GDM1 (cell line): Measurements from ENCODE around the gene VPS26A.

Experiments
- DNase-seq: peaks from one replicate; lab custom pipeline; 2025; lab: John Stamatoyannopoulos, UW

Gene VPS26A

GRCh38 chr10:69179089-69179742 is 55.2 kb downstream of the VPS26A start:
- peak; percentile 55 for DNase-seq

GRCh38 chr10:69179743-69180524 is 56.0 kb downstream of the VPS26A start, which contains the start of gene SUPV3L1:
Gene SUPV3L1 (plus strand): TSS chr10:69180234. CDS start chr10:69180292, 58 bp downstream.
- DNase-seq: peak; percentile 90

DNA sequence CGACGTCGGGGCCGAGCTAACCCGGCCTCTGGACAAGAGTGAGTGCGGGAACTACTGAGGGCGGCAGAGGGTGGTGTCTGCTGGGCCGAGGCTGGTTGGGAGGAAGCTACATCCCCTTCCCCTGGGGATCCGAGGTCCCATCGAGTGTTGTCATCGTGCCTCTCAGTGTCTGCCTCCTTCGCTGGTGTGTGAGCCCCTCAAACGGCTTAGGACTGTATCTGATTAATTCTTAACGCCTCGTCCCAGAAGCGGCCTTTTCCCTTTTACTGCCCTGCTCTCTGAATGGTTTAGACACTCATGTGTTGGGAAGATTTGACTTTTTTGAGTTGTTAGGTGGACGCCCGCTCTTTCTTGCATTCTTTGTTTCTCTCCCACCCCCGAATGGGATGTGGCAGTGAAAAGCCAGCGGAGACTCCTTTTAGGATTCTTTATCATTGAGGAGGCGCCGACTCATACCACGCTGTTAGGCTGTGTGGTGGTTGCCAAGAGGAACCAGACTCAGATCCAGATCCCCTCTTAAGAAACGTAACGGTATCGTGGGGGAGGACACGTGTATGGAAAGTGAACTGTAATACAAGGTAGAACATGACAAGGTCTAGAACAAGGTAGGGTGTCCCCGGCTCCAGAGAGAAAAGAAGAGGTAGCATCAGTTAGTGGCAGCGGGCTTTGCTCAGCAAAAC is 56.7 kb downstream of the VPS26A start:
- no peak for DNase-seq

DNA sequence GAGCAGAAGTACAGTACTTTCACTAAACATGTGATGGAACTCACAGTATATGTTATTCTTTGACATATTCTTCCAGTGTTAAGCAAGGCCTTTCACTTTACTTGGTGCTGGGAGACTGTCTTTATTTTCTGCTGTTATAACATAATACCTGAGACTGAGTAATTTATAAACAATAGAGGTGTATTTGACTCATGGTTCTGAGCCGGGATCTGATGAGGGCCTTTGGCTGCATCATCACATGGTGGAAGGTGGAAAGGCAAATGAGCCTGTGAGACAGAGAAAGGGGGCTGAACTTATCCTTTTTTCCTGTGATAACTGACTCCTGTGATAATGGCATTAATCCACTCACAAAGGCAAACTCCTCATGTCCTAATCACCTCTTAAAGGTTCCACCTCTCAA is 57.5 kb downstream of the VPS26A start:
- DNase-seq: no peak

- no peak for DNase-seq
Observed at GRCh38 chr10:69182005-69182404, 58.0 kb downstream of the VPS26A start.

DNA sequence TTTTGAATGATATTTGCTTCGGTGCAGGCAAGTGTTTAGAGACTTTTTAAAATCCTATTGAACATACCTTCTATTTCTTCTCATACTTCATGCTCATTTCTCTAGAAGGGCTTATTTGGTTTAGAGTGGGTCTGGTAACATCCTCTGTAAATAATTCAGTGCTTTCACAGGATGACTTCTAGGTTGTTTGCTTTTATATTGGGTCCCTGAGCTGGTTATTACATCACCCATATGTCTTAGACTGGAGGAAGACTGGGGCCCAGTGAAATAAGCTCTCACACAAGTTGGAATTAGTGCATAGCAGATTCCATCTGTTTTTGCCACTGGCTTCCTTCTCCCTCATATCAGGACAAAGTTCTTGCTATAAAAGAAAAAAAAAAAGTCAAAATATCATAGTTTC is 62.5 kb downstream of the VPS26A start:
- DNase-seq: no peak

GRCh38 chr10:69201045-69201444 is 77.1 kb downstream of the VPS26A start:
- DNase-seq: no peak

DNA sequence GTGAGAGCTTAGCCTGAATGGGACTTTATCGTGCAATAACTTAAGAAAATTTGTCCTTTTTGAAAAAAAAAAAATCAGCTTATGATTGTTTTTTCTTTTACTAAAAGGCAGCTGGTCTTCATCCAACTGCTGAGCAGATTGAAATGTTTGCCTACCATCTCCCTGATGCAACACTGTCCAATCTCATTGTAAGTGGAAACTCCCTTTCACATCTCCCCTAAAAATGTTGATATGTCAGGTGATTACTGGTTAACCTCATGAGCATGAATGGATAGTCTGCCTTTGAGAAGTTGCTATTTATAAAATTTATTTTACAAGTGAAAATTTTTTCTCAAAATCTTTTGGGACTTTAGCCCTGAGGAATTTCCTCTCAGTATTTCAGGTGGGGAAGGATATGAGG is 78.4 kb downstream of the VPS26A start:
- no peak for DNase-seq

DNA sequence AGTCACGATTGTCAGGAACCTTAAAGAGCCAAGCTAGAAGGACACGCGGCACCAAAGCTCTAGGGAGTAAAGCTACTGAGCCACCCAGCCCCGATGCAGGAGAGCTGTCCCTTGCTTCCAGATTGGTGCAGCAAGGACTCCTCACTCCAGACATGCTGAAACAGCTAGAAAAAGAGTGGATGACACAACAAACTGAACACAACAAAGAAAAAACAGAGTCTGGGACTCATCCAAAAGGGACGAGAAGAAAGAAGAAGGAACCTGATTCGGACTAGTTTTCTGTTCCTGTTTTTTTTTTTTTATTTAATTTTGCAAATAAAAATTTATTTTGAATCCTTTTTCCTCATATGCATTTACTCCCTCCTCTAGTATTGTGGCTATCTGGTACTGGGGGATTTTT is 84.8 kb downstream of the VPS26A start:
- DNase-seq: no peak

DNA sequence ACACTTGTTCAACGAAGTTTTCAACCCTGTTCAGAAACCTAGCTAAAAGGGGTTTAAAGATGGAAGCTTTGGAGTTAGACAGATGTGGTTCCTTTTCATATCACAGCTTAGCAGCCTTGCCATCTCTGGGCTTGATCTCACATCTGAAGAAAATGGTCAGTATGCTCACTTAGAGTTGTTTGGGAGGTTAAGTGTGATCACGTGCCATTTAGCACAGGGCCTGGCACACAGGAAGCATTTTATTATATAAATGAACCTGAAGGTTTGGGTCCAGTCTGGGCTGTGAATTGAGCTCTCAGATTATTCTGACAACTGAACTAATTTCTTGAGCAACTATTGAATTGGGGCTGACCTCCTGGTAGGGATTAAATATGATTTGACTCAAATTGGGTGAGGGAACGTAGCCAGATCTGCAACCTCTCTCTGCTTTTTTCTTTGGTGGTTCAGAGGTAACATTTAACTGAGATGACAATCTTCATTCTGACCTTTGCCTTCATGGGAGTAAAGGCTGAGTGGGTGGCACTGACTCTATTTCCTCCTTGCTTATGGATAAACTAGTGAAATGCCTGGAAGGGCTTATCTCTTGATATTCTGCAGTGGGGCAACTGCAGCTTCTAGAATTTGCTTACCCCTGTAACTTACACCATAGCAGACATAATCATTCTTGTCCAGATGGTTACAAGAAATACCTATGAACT is 86.0 kb downstream of the VPS26A start:
- no peak for DNase-seq

DNA sequence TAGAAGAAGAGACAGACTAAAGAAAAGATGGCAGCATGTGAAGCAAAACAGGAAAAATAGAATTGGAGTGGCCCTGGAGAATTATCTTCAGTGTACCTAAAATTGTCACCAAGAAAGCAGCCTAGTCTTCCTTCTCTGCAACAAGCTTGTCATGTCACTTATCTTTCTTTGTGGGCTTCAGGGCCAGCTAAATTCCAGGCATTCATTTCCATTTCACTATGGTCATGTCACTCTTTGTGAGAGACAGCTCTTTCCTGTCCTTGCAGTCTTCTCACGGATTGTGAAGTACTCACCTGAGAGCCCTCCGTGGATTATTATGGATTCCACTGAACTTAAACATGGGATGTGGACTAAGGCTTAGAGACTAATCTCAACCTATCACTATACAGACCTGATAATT is 87.1 kb downstream of the VPS26A start:
- no peak for DNase-seq

DNA sequence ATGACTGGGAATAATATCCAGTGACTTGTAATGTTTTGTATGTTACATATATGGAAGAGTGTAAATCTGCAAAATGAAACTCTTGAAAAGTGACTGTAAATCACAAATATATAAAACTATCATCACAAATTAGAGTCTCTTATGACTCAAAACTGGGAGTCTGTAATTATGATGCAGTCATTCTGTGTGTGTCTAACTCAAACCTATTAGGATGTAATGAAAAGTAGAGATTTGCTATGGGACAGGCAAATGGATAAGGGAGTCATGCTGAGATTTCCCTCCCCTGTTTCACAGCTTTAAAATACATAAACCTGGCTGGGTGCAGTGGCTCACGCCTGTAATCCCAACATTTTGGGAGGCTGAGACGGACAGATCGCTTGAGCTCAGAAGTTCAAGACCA is 87.5 kb downstream of the VPS26A start:
- DNase-seq: no peak

DNA sequence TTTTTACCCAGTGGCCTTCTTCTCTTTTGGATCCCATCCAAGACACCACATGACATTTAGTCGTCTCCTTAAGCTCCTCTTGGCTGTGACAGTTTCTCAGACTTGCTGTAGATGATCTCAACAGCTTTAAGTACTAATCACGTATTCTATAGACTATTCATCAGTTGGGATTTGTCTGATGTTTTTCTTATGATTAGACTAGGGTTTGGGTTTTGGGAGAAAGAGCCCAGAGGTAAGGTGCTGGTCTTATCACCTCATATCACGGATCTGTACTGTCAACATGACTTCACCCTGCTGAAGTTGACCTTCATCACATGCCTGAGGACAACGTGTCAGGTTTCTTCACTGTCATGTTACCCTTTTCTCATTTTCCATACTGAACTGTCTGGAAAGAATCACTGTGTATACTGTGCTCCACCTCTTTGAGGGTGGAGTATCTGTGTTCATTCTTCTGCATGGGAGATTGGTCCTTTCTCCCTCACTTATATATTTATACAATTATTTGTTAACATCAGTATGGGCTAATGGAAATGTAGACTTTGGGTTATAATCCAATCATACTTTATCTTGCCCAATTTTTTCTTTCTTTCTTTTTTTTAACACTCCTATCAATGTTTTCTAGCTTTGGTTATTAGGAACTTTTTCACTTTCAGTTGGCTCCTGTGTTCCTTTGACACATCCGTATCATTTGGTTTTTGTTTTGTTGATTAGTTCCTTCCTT is 89.8 kb downstream of the VPS26A start:
- no peak for DNase-seq

GRCh38 chr10:69214666-69215131 is 90.7 kb downstream of the VPS26A start:
- DNase-seq: no peak

GRCh38 chr10:69215405-69216171 is 91.6 kb downstream of the VPS26A start:
- DNase-seq: no peak

GRCh38 chr10:69216577-69217118 is 92.7 kb downstream of the VPS26A start:
- no peak for DNase-seq

GRCh38 chr10:69217119-69217754 is 93.3 kb downstream of the VPS26A start:
- no peak for DNase-seq

DNA sequence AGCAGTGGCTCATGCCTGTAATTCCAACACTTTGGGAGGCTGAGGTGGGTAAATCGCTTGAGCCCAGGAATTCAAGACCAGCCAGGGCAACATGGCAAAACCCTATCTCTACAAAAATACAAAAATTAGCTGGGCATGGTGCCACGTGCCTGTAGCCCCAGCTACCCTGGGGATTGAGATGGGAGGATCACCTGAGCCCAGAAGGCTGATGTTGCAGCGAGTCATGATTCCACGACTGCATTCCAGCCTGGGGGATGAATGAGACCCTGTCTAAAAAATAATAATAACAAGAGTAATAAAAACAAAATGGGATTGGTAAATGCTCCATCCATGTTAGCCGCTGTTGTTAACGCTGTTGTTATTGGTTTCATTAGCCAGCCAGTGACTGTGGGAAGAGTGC is 94.9 kb downstream of the VPS26A start:
- no peak for DNase-seq

DNA sequence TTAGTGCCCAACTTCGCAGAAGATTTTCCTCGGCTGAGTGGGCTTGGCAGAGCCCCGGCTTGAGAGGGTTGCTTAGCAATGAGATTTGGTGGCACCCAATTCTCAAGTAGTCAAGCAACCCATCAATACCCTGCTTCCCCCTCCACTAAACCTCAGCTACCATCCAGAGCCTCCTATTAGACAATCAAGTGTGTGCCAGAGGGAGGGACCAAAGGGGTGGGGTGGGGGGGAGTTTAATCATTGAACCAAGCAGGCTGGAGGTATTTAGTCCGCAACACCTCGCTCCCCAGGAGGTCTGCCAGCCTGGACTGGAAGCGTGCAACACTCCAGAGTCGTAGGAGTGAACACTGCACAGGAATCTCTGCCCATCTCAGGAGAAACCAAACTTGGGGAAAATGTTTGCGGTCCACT is 96.1 kb downstream of the VPS26A start, which contains the start of gene HKDC1:
TSS of gene HKDC1 (plus strand) at position 292 of the 411 bp plus-strand sequence. CDS start at position 396, 104 bp downstream.
- DNase-seq: no peak

GRCh38 chr10:69220507-69220906 is 96.5 kb downstream of the VPS26A start:
- no peak for DNase-seq
